Globus pallidus (tissue), 1 donor: ENCODE results near the gene TBCA.
"Not testable (repeated sequence)": the region's sequence is repeated elsewhere in the genome, so short reads cannot be mapped to it uniquely, and the experiment has no call there.

Experiments
- DNase-seq: peaks from one replicate; pipeline ENCODE4 v3.0.0-alpha.2; 2015; ENCODE audit warnings: low spot score

Gene TBCA

GRCh38 chr5:77709340-77709739 lies 66.8 kb downstream of the TBCA start:
- no peak for DNase-seq

GRCh38 chr5:77707791-77708190 lies 68.3 kb downstream of the TBCA start:
- DNase-seq, result no peak

GRCh38 chr5:77699569-77699968 lies 76.6 kb downstream of the TBCA start:
- not testable (repeated sequence) for DNase-seq

- DNase-seq, result no peak
Measured at GRCh38 chr5:77698920-77699319, 77.2 kb downstream of the TBCA start.

GRCh38 chr5:77697692-77698091 lies 78.4 kb downstream of the TBCA start:
- no peak for DNase-seq

GRCh38 chr5:77696120-77696519 lies 80.0 kb downstream of the TBCA start:
- DNase-seq, result no peak

- no peak for DNase-seq
Measured at GRCh38 chr5:77693913-77694312, 82.2 kb downstream of the TBCA start.

- DNase-seq, result no peak
Measured at GRCh38 chr5:77683171-77683732, 92.9 kb downstream of the TBCA start.

GRCh38 chr5:77670526-77670925 lies 105.6 kb downstream of the TBCA start:
- no peak for DNase-seq

GRCh38 chr5:77669677-77670076 lies 106.5 kb downstream of the TBCA start:
- no peak for DNase-seq

GRCh38 chr5:77663090-77663863 lies 112.9 kb downstream of the TBCA start:
- DNase-seq, result no peak

- DNase-seq, result no peak
Measured at GRCh38 chr5:77662635-77663034, 113.5 kb downstream of the TBCA start.

- DNase-seq, result no peak
Measured at GRCh38 chr5:77658662-77659061, 117.5 kb downstream of the TBCA start.

- DNase-seq, result no peak
Measured at GRCh38 chr5:77651343-77651742, 124.8 kb downstream of the TBCA start.

- no peak for DNase-seq
Measured at GRCh38 chr5:77650686-77651085, 125.5 kb downstream of the TBCA start.

GRCh38 chr5:77649776-77650175 lies 126.4 kb downstream of the TBCA start:
- DNase-seq, result no peak

GRCh38 chr5:77645995-77646639 lies 130.0 kb downstream of the TBCA start:
- no peak for DNase-seq

GRCh38 chr5:77645158-77645994 lies 130.8 kb downstream of the TBCA start:
- no peak for DNase-seq

GRCh38 chr5:77644371-77645157 lies 131.6 kb downstream of the TBCA start:
- no peak for DNase-seq

- DNase-seq, result no peak
Measured at GRCh38 chr5:77643654-77644370, 132.3 kb downstream of the TBCA start.
